ENCODE data around the gene EPN2.

The EPN2 gene

DNA sequence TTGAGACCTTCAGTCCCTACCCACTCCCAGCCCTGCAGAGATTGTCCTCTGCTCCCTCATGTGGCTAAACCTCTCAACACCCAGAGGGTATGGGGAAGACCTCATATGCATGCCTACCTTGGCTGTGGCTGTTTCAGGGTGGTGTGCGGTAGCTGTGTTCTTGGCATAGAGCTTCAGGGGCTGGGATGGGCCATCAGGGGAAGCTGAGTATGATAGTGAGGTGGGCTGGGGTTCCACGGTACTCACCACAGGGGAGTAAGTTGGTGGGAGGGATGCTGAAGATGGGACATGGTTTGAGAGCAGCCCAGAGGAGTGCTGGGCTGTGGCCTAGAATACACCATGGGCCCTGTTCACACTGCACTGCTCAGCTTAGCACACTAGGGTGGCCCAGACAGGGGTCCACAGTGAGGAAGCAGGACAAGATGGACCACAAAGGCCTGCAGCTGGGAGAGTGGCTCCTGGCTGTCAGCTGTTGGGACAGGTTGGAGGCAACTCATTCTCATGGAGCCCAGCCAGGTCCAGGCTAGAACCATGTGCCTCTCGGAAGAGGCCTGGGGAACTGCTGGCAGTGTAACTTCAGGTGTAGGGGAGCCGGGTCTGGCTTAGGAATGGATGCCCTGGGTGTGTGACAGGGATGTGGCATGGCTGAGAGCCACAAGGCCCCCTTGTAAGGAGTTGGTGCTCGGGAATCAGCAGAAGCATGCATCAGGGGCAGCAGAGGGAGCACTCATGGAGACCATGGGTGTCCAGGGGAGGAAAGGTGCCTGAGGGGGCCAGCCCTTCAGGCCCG lies 146.7 kb downstream of the EPN2 start:
- intact Hi-C loops (cut with DNase I) = no loop called here
- peak in 1 of 10 donors; percentile 67 for DNase-seq

DNA sequence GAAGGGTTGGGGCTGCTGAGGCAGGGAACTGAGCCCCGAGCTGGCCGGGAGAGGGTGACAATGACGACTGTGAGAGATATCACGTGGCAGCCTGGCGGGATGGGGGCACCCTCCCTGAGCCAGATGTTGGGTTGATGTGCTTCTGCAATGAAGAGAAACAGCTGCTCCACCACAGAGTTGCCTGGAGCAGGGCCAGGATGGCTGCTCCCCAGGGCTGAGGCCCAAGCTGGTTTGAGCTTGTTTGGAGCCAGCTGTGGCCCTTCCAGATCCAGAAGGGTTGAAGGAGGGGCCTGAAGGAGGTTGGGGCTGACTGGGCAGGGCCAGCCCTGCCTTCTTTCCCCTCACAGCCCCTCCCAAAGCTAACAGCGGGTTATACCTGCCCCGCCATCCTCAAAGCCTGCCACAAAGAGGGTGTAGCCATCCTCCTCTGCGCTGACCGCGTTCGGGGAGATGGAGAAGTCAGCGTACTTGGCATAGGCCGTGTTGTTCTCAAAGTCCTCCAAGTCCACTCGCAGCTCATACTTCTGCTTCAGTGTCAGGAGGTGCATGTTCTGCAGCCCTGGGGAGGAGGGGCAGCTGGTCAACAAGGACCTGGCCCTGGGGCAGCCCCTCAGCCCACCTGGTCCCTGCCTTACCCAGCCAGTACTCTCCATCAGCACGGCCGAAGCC lies 147.7 kb downstream of the EPN2 start:
- intact Hi-C loops (cut with DNase I) = no loop called here
- peak; percentile 69 to 98 (median 84) for DNase-seq

DNA sequence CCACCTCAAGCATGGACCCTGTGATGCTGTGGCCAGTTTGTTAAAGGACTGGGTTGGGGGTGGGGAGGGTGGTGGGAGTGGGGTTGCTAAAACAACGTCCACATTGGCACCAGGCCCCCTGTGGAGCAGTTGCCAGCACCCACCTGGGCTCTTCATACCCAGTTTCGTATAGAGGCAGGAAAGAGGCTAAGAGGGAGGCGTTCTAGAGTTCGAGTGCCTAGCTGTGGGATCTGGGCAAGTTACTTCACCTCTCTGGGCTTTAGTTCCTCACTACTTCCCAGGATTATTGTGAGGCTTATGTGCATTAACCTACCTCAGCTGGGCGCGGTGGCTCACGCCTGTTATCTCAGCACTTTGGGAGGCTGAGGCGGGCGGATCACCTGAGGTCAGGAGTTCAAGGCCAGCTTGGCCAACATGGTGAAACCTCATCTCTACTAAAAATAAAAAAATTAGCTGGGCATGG lies 148.4 kb downstream of the EPN2 start:
- intact Hi-C loops (cut with DNase I) = no loop called here
- peak in 1 of 10 donors; percentile 49 for DNase-seq

All from posterior cingulate gyrus (tissue), 11 donors.